GM12878 (cell line): ENCODE results near the gene MSMB. TPM values are rescaled to one million over a fixed set of nuclear protein-coding genes. Genes with fewer than 3 reads are reported as not detected.
"Not testable (repeated sequence)": the region's sequence is repeated elsewhere in the genome, so short reads cannot be mapped to it uniquely, and the experiment has no call there.

ENCODE experiments used
- ATAC-seq: fragments of 200-7000 bp; cut with Tn5 transposase; 3 replicates; pipeline ENCODE4 v1.9.1; 2020; ENCODE audit warnings: mild to moderate bottlenecking, moderate library complexity
- BruUV-seq: library from RNA; stranded (reverse); fragments of 400-500 nt; replicated peaks from 2 replicates; lab custom pipeline; 2021; lab: Mats Ljungman, UMichigan
- CTCF ChIA-PET: fragments of 300-600 bp; sonication (Branson Sonifier 250); formaldehyde crosslinking; extraction: SDS; loops from one replicate; lab custom pipeline; 2021; ENCODE audit warnings: inconsistent platforms; lab: Yijun Ruan, JAX
- POLR2A ChIA-PET: fragments of 350-600 bp; formaldehyde crosslinking; extraction: SDS; loops from one replicate; lab custom pipeline; 2021; ENCODE audit warnings: inconsistent platforms; lab: Charles Lee
- RAD21 ChIA-PET: fragments of 300-600 bp; sonication (Branson Sonifier 250); formaldehyde crosslinking; loops from one replicate; lab custom pipeline; 2023; ENCODE audit warnings: antibody characterized with exemption; ENCODE audit not compliant: unreplicated experiment; lab: Charles Lee
- SMC1A ChIA-PET: fragments of 300-600 bp; sonication (Branson Sonifier 250); formaldehyde crosslinking; loops from one replicate; lab custom pipeline; 2023; ENCODE audit not compliant: unreplicated experiment, uncharacterized antibody; lab: Charles Lee
- DNase-seq: peaks from one replicate; pipeline ENCODE4 v3.0.0-alpha.2; 2011; ENCODE audit warnings: low read depth, low spot score
- FAIRE-seq: peaks from 3 replicates; lab custom pipeline; 2011; peaks lifted over from hg19 to GRCh38; lab: Jason Lieb, UNC
- H2AFZ ChIP-seq: 2 replicates; pipeline ENCODE4 v1.6.0; 2011; ENCODE audit warnings: low read depth, low read length, control low read depth; ENCODE audit not compliant: control insufficient read depth
- H3K27ac ChIP-seq: 2 replicates; pipeline ENCODE4 v1.5.1; 2011; ENCODE audit warnings: control low read depth; ENCODE audit not compliant: control insufficient read depth, insufficient read depth
- H3K27me3 ChIP-seq, 2 experiments: replicated peaks in 1 of 2; 2 replicates each; pipeline versions ENCODE4 v1.6.0 to v1.6.1; 2011; ENCODE audit warnings: low read length in 1 of 2; ENCODE audit not compliant: control insufficient read depth in 2 of 2, insufficient read depth in 2 of 2
- H3K36me3 ChIP-seq, 2 experiments: 2 replicates each; pipeline ENCODE4 v1.5.1; 2011; ENCODE audit warnings: low read length in 1 of 2; ENCODE audit not compliant: control insufficient read depth in 2 of 2, insufficient read depth in 2 of 2
- H3K4me1 ChIP-seq: 2 replicates; pipeline ENCODE4 v1.6.1; 2011; ENCODE audit warnings: mild to moderate bottlenecking, low read length, moderate library complexity, mixed read lengths; ENCODE audit not compliant: control insufficient read depth, insufficient read depth
- H3K4me2 ChIP-seq: 2 replicates; pipeline ENCODE4 v1.6.0; 2011; ENCODE audit warnings: control low read depth; ENCODE audit not compliant: control insufficient read depth, insufficient read depth
- H3K4me3 ChIP-seq: fragments of 200-600 bp; sonication (generic); 2 replicates; pipeline ENCODE4 v1.5.1; 2016
- H3K79me2 ChIP-seq: 2 replicates; pipeline ENCODE4 v1.6.0; 2011; ENCODE audit warnings: low read length; ENCODE audit not compliant: control insufficient read depth, insufficient read depth
- H3K9ac ChIP-seq: 2 replicates; pipeline ENCODE4 v1.8.0; 2011; ENCODE audit warnings: low read length, control low read depth, mixed read lengths; ENCODE audit not compliant: control insufficient read depth, insufficient read depth
- H3K9me3 ChIP-seq: replicated peaks from 3 replicates; pipeline ENCODE4 v1.5.1; 2011; ENCODE audit warnings: mild to moderate bottlenecking, low read length; ENCODE audit not compliant: control insufficient read depth, insufficient read depth
- H4K20me1 ChIP-seq: 2 replicates; pipeline ENCODE4 v1.6.0; 2011; ENCODE audit not compliant: control insufficient read depth, insufficient read depth
- POLR2AphosphoS5 ChIP-seq: IDR thresholded peaks from 2 replicates; pipeline ENCODE4 v1.6.1; 2011; ENCODE audit warnings: mild to moderate bottlenecking, low read length, inconsistent platforms
- WGBS: methylation state at CpG from one replicate; pipeline ENCODE4 v1.1.6; 2016; ENCODE audit warnings: low lambda C conversion rate; ENCODE audit not compliant: insufficient replicate concordance, insufficient coverage; ENCODE audit errors: missing lambda C conversion rate; 5-methylcytosine and 5-hydroxymethylcytosine counted together
- in situ Hi-C: fragments of 300-500 bp; cut with MboI; formaldehyde crosslinking; loops from 9 replicates; pipeline ENCODE4 v1.14.3; 2018; ENCODE audit warnings: mixed read lengths
- intact Hi-C: fragments of 100-400 bp; cut with micrococcal nuclease; formaldehyde crosslinking; loops from one replicate; pipeline ENCODE4 v1.14.2; 2022; ENCODE audit not compliant: unreplicated experiment
- polyA plus RNA-seq, 11 experiments: library from polyadenylated mRNA; depleted of rRNA in 4 of 11; unstranded in 6 of 11; stranded (reverse) in 5 of 11; fragments of >200 nt; fragmentation: Nextera tagmentation in 4 of 11; fragmentation: Illumina TruSeq in 1 of 11; extraction: Ambion mirVana in 4 of 11; extraction: Trizol in 1 of 11; gene quantifications; 1 replicate in 1 of 11; 2 replicates in 10 of 11; pipeline versions ENCODE4 v1.2.1 to v1.2.3, GENCODE V29; 2011 to 2016; ENCODE audit warnings: inconsistent platforms in 2 of 11, missing spikeins in 2 of 11, low read depth in 1 of 11
- total RNA-seq, 4 experiments: library from RNA; depleted of rRNA in 3 of 4; stranded (reverse); fragments of >200 nt in 3 of 4; fragmentation: Illumina TruSeq in 1 of 4; extraction: Trizol in 1 of 4; gene quantifications; 2 replicates each; pipeline versions ENCODE4 v1.2.1 to v1.2.3, GENCODE V29; 2013 to 2021
- TF ChIP-seq, protein P1 (sequence below): fragments of 450-650 bp; IDR thresholded peaks from 2 replicates; pipeline ENCODE4 v1.6.1; 2016; ENCODE audit warnings: mild to moderate bottlenecking, moderate library complexity, borderline replicate concordance

The MSMB gene
- total and polyA plus RNA-seq, 10 of the 15 experiments (the other 5 are each of a cell fraction or from before 2014, with no cell fraction given), result not detected

DNA sequence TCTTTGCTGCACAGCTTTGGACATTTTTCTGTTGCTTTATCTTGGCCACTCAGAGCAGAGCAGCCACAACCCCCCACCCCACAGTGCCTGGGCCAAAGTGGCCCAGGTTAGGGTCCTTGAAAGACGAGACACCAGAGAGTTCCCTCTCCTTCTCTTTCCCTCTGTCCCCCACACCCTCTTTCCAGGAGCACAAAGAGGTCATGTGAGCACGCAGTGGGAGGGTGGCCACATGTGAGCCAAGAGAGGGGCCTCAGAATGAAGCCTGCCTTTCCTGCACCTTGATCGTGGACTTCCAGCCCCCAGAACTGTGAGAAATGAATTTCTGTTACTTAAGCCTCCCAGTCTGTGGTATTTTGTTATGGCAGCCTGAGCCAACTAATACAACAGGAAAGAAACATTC is 14.6 kb upstream of the MSMB start:
- ChIA-PET RAD21 (no interaction called here), CTCF (no interaction called here), POLR2A (no interaction called here), SMC1A (no interaction called here)
- H3K79me2 ChIP-seq, result no peaks in the 10 kb centered on the region
- BruUV-seq, result no TSS peak
- H3K4me2 ChIP-seq, result no peak overlapping the region
- no peak for ATAC-seq
- no peak overlapping the region for H3K4me3 ChIP-seq
- FAIRE-seq, result no peak
- DNase-seq, result no peak
- H3K36me3 ChIP-seq, result no peaks in the 10 kb centered on the region
- H4K20me1 ChIP-seq, result no peaks in the 10 kb centered on the region
- 0% methylated on average over 3 of the region's 3 CpGs for WGBS
- in situ Hi-C loops, result no loop called here
- peaks cover 0 to 2% of the 10 kb centered on the region in 2 experiments; a peak in 2 of 4 replicates for H3K27me3 ChIP-seq
- no peaks in the 10 kb centered on the region for H3K4me1 ChIP-seq
- TF ChIP-seq POLR2AphosphoS5, result no peak
- no peak overlapping the region for H3K27ac ChIP-seq
- H3K9me3 ChIP-seq, result no peaks in the 10 kb centered on the region
- H2AFZ ChIP-seq, result no peak overlapping the region
- H3K9ac ChIP-seq, result no peak overlapping the region
- intact Hi-C loops, result no loop called here

- H3K4me1 ChIP-seq, DNase-seq, SMC1A ChIA-PET, H3K9ac ChIP-seq, H3K36me3 ChIP-seq, H3K27ac ChIP-seq, H4K20me1 ChIP-seq, RAD21 ChIA-PET, ATAC-seq, H2AFZ ChIP-seq, FAIRE-seq, POLR2A ChIA-PET, H3K4me2 ChIP-seq, H3K9me3 ChIP-seq, in situ Hi-C loops, CTCF ChIA-PET, H3K79me2 ChIP-seq, H3K4me3 ChIP-seq, intact Hi-C loops, H3K27me3 ChIP-seq, BruUV-seq: not testable (repeated sequence)
- whole genome bisulfite sequencing, result 71% methylated on average over 5 of the region's 5 CpGs
- TF ChIP-seq, protein P1, sequence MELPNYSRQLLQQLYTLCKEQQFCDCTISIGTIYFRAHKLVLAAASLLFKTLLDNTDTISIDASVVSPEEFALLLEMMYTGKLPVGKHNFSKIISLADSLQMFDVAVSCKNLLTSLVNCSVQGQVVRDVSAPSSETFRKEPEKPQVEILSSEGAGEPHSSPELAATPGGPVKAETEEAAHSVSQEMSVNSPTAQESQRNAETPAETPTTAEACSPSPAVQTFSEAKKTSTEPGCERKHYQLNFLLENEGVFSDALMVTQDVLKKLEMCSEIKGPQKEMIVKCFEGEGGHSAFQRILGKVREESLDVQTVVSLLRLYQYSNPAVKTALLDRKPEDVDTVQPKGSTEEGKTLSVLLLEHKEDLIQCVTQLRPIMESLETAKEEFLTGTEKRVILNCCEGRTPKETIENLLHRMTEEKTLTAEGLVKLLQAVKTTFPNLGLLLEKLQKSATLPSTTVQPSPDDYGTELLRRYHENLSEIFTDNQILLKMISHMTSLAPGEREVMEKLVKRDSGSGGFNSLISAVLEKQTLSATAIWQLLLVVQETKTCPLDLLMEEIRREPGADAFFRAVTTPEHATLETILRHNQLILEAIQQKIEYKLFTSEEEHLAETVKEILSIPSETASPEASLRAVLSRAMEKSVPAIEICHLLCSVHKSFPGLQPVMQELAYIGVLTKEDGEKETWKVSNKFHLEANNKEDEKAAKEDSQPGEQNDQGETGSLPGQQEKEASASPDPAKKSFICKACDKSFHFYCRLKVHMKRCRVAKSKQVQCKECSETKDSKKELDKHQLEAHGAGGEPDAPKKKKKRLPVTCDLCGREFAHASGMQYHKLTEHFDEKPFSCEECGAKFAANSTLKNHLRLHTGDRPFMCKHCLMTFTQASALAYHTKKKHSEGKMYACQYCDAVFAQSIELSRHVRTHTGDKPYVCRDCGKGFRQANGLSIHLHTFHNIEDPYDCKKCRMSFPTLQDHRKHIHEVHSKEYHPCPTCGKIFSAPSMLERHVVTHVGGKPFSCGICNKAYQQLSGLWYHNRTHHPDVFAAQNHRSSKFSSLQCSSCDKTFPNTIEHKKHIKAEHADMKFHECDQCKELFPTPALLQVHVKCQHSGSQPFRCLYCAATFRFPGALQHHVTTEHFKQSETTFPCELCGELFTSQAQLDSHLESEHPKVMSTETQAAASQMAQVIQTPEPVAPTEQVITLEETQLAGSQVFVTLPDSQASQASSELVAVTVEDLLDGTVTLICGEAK, result peak; percentile 61
These were observed 11.9 kb upstream of the MSMB start for GRCh38 chr10:46057927-46058326.
